Endothelial cell (in vitro differentiated cells): ENCODE results near the gene CARHSP1. TPM values are rescaled to one million over a fixed set of nuclear protein-coding genes. Genes with fewer than 3 reads are reported as not detected.
A peak's percentile ranks its signal among the peaks of the same experiment; 100 is the strongest.

Experiments used
- DNase-seq: peaks from one replicate; pipeline ENCODE4 v3.0.0; 2021; ENCODE audit warnings: low spot score
- H3K27ac Mint-ChIP-seq: one replicate; pipeline ENCODE4 v1.8.0; 2021; ENCODE audit warnings: mixed read lengths, inconsistent platforms; ENCODE audit not compliant: unreplicated experiment
- H3K27me3 Mint-ChIP-seq: one replicate; pipeline ENCODE4 v1.8.0; 2021; ENCODE audit warnings: mild to moderate bottlenecking, moderate library complexity, mixed read lengths, inconsistent platforms; ENCODE audit not compliant: unreplicated experiment
- H3K36me3 Mint-ChIP-seq: one replicate; pipeline ENCODE4 v1.8.0; 2021; ENCODE audit warnings: mild to moderate bottlenecking, low read depth, mixed read lengths, inconsistent platforms; ENCODE audit not compliant: unreplicated experiment
- H3K4me1 Mint-ChIP-seq: one replicate; pipeline ENCODE4 v1.8.0; 2021; ENCODE audit warnings: mild to moderate bottlenecking, mixed read lengths, inconsistent platforms; ENCODE audit not compliant: unreplicated experiment
- H3K4me3 Mint-ChIP-seq: one replicate; pipeline ENCODE4 v1.8.0; 2021; ENCODE audit warnings: mild to moderate bottlenecking, mixed read lengths, inconsistent platforms; ENCODE audit not compliant: unreplicated experiment
- H3K9me3 Mint-ChIP-seq: one replicate; pipeline ENCODE4 v1.8.0; 2021; ENCODE audit warnings: mixed read lengths, inconsistent platforms; ENCODE audit not compliant: unreplicated experiment
- CTCF ChIP-seq: fragments of 200-600 bp; sonication (generic); IDR thresholded peaks from one replicate; pipeline ENCODE4 v1.5.0; 2021; ENCODE audit warnings: antibody characterized with exemption; ENCODE audit not compliant: unreplicated experiment
- total RNA-seq: library from RNA; stranded (reverse); fragmentation: NEBNext Ultra II Directional; extraction: Animal tissue kit (Norgen Biotek cat#: 25700); gene quantifications from one replicate; pipeline ENCODE4 v1.2.1, GENCODE V29; 2021; ENCODE audit not compliant: unreplicated experiment

CARHSP1 gene
- total RNA-seq, 1 donor from 2014 or later: 127 TPM

- H3K4me1 Mint-ChIP-seq: peaks cover 35% of the 10 kb centered on the region
- DNase-seq: no peak
- peak overlapping the region; percentile 98 for H3K4me3 Mint-ChIP-seq
- TF ChIP-seq CTCF: no peak
- H3K9me3 Mint-ChIP-seq: no peaks in the 10 kb centered on the region
- peaks cover 9% of the 10 kb centered on the region for H3K36me3 Mint-ChIP-seq
- peaks cover 12% of the 10 kb centered on the region for H3K27me3 Mint-ChIP-seq
- H3K27ac Mint-ChIP-seq: no peak overlapping the region
Observed at GRCh38 chr16:8866884-8867215, 2.0 kb downstream of the CARHSP1 start.

DNA sequence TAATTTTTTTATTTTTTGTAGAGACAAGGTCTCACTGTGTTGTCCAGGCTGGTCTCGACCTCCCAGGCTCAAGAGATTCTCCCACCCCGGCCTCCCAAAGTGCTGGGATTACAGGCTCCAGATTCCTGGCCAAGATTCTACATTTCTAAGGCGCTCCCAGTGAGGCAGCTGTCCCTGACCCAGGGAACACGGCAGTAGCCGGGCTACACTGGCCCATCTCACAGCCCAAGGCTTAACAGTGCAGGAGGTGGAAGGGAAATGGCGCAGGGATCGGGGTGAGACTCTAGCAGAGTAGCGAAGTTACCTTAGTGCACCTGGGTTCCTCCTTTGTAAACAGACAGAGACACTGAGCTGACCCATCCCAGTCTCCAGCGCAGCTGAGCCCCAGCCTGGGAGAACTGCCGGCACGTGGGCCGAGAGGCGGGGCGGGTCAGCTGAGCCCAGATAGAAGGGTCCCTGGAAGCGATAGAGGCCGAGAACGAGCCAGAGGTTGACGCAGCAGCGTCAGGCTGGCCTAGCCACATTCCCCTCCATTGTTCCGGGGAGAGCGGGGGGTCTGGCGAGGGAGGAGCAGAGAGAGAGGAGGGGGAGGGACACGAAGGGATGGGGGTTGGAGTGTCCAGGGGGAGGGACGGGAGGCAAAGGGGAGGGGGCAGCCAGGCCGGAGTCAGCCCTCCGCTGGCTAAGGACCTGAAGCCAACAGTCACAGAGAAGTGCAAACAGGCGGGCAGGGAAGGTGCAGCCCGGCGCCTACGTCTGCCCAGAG, 2.5 kb downstream of the CARHSP1 start:
- peaks cover 9% of the 10 kb centered on the region for H3K36me3 Mint-ChIP-seq
- H3K27ac Mint-ChIP-seq: peak overlapping the region; percentile 24
- no peak for DNase-seq
- peak overlapping the region; percentile 83 for H3K4me3 Mint-ChIP-seq
- H3K4me1 Mint-ChIP-seq: peaks cover 36% of the 10 kb centered on the region
- peaks cover 11% of the 10 kb centered on the region for H3K27me3 Mint-ChIP-seq
- no peak for TF ChIP-seq CTCF
- H3K9me3 Mint-ChIP-seq: no peaks in the 10 kb centered on the region

GRCh38 chr16:8865145-8865882, 3.5 kb downstream of the CARHSP1 start:
- peaks cover 38% of the 10 kb centered on the region for H3K4me1 Mint-ChIP-seq
- peaks cover 11% of the 10 kb centered on the region for H3K27me3 Mint-ChIP-seq
- H3K27ac Mint-ChIP-seq: no peak overlapping the region
- peaks cover 9% of the 10 kb centered on the region for H3K36me3 Mint-ChIP-seq
- H3K9me3 Mint-ChIP-seq: no peaks in the 10 kb centered on the region
- H3K4me3 Mint-ChIP-seq: peak overlapping the region; percentile 56
- DNase-seq: no peak
- TF ChIP-seq CTCF: no peak

GRCh38 chr16:8864480-8865110, 4.2 kb downstream of the CARHSP1 start:
- no peak overlapping the region for H3K4me3 Mint-ChIP-seq
- H3K27ac Mint-ChIP-seq: peak overlapping the region; percentile 61
- no peak for TF ChIP-seq CTCF
- no peak for DNase-seq
- H3K4me1 Mint-ChIP-seq: peaks cover 38% of the 10 kb centered on the region
- H3K36me3 Mint-ChIP-seq: peaks cover 9% of the 10 kb centered on the region
- H3K9me3 Mint-ChIP-seq: no peaks in the 10 kb centered on the region
- H3K27me3 Mint-ChIP-seq: peaks cover 11% of the 10 kb centered on the region
